ENCODE data around the gene TCEAL9. TPM values are rescaled to one million over a fixed set of nuclear protein-coding genes. Genes with fewer than 3 reads are reported as not detected.

The TCEAL9 gene
- total RNA-seq, 1 donor from 2014 or later: 108 TPM

DNA sequence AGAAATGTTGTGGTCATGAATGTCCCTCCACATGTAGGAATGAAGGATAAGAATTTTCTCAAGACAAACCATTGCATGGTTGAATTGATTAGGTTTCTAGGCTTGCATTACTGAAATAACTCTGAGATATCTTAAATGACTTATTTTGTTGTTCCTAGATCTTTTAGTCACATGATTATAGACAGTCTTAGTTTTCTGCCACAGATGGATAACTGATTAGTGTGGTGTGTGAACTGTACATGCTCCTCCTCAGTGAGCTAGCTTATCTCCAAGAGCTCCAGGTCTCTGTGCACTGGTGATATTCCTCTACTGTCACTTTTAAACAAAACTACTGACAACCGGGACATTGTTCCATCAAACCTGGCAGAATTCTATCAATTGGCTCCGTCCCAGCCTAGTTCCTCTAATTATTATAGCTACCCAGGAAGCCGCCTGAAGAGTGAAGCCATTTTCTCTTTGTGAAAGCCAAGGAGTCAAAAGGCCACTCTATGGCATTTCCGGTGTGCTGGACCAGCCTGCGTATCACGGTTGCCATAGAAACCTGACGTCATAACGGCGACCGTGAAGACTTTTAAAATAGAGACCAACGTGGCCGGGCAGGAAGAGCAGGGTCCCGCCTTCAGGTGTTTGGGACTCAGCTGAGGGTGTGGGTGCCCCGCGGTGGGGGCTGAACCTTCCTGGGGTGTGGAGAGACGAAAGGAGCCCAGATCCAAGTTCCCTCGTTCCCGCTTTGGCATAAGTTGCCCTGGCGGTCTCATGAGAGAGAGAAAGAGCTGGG is 48.1 kb downstream of the TCEAL9 start:
- Histone ChIP-seq H3K9me3 (ENCODE audit: low read depth) (no peaks in the 10 kb centered on the region), H3K9ac (no peak overlapping the region), H3K36me3 (no peaks in the 10 kb centered on the region), H3K4me1 (no peaks in the 10 kb centered on the region), H3K4me3 (peak overlapping the region; percentile 63), H4K20me1 (ENCODE audit: low read depth) (no peaks in the 10 kb centered on the region), H3K27me3 (peaks cover 7% of the 10 kb centered on the region), H3F3A (ENCODE audit: low read depth) (no peaks in the 10 kb centered on the region), H3K79me2 (ENCODE audit: low read depth) (peaks cover 9% of the 10 kb centered on the region), H2AFZ (replicated peaks) (peak overlapping the region; percentile 48), H3K27ac (no peak overlapping the region), H3K4me2 (peak overlapping the region; percentile 72)
- Mint-ChIP-seq H3K4me1 (peaks cover 34% of the 10 kb centered on the region), H3K9me3 (peaks cover 6% of the 10 kb centered on the region), H3K4me3 (peak overlapping the region; percentile 97), H3K36me3 (peaks cover 2% of the 10 kb centered on the region), H3K27me3 (ENCODE audit: insufficient read depth, low read depth) (peaks cover 2% of the 10 kb centered on the region), H3K27ac (peak overlapping the region; percentile 99)
- peak; percentile 91 for DNase-seq (ENCODE audit: low spot score)
- TF ChIP-seq CTCF (IDR thresholded peaks at IDR 0.05): no peak
- TF ChIP-seq EZH2phosphoT487 (IDR thresholded peaks at IDR 0.05): no peak
- TF ChIP-seq EZH2 (IDR thresholded peaks at IDR 0.05): no peak

- Mint-ChIP-seq H3K4me1 (peaks cover 34% of the 10 kb centered on the region), H3K27ac (peak overlapping the region; percentile 99), H3K4me3 (peak overlapping the region; percentile 97), H3K36me3 (peaks cover 6% of the 10 kb centered on the region), H3K9me3 (peaks cover 6% of the 10 kb centered on the region), H3K27me3 (ENCODE audit: insufficient read depth, low read depth) (peaks cover 2% of the 10 kb centered on the region)
- Histone ChIP-seq H2AFZ (replicated peaks) (peak overlapping the region; percentile 48), H3K36me3 (no peaks in the 10 kb centered on the region), H3K27me3 (peaks cover 7% of the 10 kb centered on the region), H3F3A (ENCODE audit: low read depth) (no peaks in the 10 kb centered on the region), H4K20me1 (ENCODE audit: low read depth) (no peaks in the 10 kb centered on the region), H3K9me3 (ENCODE audit: low read depth) (no peaks in the 10 kb centered on the region), H3K79me2 (ENCODE audit: low read depth) (peaks cover 9% of the 10 kb centered on the region), H3K4me3 (peak overlapping the region; percentile 63), H3K9ac (no peak overlapping the region), H3K27ac (no peak overlapping the region), H3K4me2 (peak overlapping the region; percentile 72), H3K4me1 (no peaks in the 10 kb centered on the region)
- TF ChIP-seq CTCF (IDR thresholded peaks at IDR 0.05) (no peak), EZH2phosphoT487 (IDR thresholded peaks at IDR 0.05) (no peak), EZH2 (IDR thresholded peaks at IDR 0.05) (no peak)
- no peak for DNase-seq (ENCODE audit: low spot score)
These were observed 48.7 kb downstream of the TCEAL9 start for GRCh38 chrX:103405009-103405333.

DNA sequence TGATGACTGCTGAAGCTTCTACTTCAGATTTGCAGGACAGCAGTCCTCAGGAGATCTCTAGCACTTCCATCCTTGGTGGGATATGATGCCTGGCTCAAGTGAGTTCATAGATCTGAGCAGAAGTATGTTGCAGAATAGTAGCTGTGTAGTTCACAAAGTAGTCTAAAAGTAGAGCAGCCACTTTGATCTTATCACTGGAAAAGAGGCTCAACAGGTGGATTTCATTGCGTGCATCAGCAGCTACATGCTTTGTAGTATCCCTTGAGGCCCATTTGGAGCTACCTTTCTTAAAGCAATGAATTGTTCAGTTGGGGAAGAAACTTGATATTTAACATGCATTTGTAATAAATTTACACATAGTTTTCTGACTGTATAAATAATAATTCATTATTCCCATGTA is 50.0 kb downstream of the TCEAL9 start:
- Histone ChIP-seq H3K27me3 (peaks cover 7% of the 10 kb centered on the region), H3K79me2 (ENCODE audit: low read depth) (peaks cover 9% of the 10 kb centered on the region), H3K4me1 (no peaks in the 10 kb centered on the region), H3K4me3 (no peak overlapping the region), H2AFZ (replicated peaks) (no peak overlapping the region), H4K20me1 (ENCODE audit: low read depth) (no peaks in the 10 kb centered on the region), H3K9ac (no peak overlapping the region), H3K27ac (no peak overlapping the region), H3F3A (ENCODE audit: low read depth) (no peaks in the 10 kb centered on the region), H3K4me2 (no peak overlapping the region), H3K36me3 (peaks cover 2% of the 10 kb centered on the region), H3K9me3 (ENCODE audit: low read depth) (no peaks in the 10 kb centered on the region)
- peaks cover 10% of the 10 kb centered on the region for H3K36me3 Mint-ChIP-seq
- no peak overlapping the region for H3K27ac Mint-ChIP-seq
- H3K4me3 Mint-ChIP-seq: peak overlapping the region; percentile 97
- peaks cover 28% of the 10 kb centered on the region for H3K4me1 Mint-ChIP-seq
- DNase-seq (ENCODE audit: low spot score): no peak
- peaks cover 4% of the 10 kb centered on the region for H3K9me3 Mint-ChIP-seq
- TF ChIP-seq EZH2 (IDR thresholded peaks at IDR 0.05) (no peak), EZH2phosphoT487 (IDR thresholded peaks at IDR 0.05) (no peak), CTCF (IDR thresholded peaks at IDR 0.05) (no peak)
- peaks cover 2% of the 10 kb centered on the region for H3K27me3 Mint-ChIP-seq (ENCODE audit: insufficient read depth, low read depth)
